Measurements from ENCODE around the gene NUCB1. TPM values are rescaled to one million over a fixed set of nuclear protein-coding genes. Genes with fewer than 3 reads are reported as not detected.

NUCB1 gene
- total RNA-seq, 1 experiment from 2014 or later: 142 TPM

- Histone ChIP-seq H3K36me3 (ENCODE audit: control insufficient read depth, insufficient read depth, low read length) (peaks cover 13% of the 10 kb centered on the region), H3K4me1 (peaks cover 21% of the 10 kb centered on the region), H3K9me3 (0 out of 2 replicates have a peak, but pooled peaks cover 3% of the 10 kb centered on the region), H3K27me3 (replicated peaks; ENCODE audit: control insufficient read depth, insufficient read depth, low read length) (no peaks in the 10 kb centered on the region), H3K4me3 (ENCODE audit: low read depth, low read length) (peak overlapping the region; percentile 95)
- H3K36me3 Mint-ChIP-seq (ENCODE audit: insufficient read depth, unreplicated experiment): peaks cover 100% of the 10 kb centered on the region
- ChIA-PET CTCF (interaction anchor here (1.2 to 2.1 kb wide), 2 partner anchors 27 to 48 kb away, joined by 3 to 8 read pairs; partner anchors contain the start of genes GYS1 and RUVBL2), POLR2A (interaction anchor here (0.5 to 2.5 kb wide), 10 partner anchors 10 to 173 kb away, joined by 3 to 16 read pairs (median 4); partner anchors contain the start of genes BAX, GYS1, NUCB1 and RUVBL2)
- H3K4me1 Mint-ChIP-seq (ENCODE audit: low read depth, unreplicated experiment): peaks cover 30% of the 10 kb centered on the region
- H3K27ac Mint-ChIP-seq (ENCODE audit: unreplicated experiment): peak overlapping the region; percentile 96
- no peaks in the 10 kb centered on the region for H3K27me3 Mint-ChIP-seq (ENCODE audit: insufficient read depth, unreplicated experiment)
- no TSS peak for BruUV-seq (replicated peaks)
- TF ChIP-seq, protein P1, sequence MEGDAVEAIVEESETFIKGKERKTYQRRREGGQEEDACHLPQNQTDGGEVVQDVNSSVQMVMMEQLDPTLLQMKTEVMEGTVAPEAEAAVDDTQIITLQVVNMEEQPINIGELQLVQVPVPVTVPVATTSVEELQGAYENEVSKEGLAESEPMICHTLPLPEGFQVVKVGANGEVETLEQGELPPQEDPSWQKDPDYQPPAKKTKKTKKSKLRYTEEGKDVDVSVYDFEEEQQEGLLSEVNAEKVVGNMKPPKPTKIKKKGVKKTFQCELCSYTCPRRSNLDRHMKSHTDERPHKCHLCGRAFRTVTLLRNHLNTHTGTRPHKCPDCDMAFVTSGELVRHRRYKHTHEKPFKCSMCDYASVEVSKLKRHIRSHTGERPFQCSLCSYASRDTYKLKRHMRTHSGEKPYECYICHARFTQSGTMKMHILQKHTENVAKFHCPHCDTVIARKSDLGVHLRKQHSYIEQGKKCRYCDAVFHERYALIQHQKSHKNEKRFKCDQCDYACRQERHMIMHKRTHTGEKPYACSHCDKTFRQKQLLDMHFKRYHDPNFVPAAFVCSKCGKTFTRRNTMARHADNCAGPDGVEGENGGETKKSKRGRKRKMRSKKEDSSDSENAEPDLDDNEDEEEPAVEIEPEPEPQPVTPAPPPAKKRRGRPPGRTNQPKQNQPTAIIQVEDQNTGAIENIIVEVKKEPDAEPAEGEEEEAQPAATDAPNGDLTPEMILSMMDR (IDR thresholded peaks at IDR 0.05; ENCODE audit: insufficient read depth in 1 of 2, low read depth in 1 of 2, low read length in 1 of 2, severe bottlenecking in 1 of 2, unreplicated experiment in 1 of 2): no peak
- intact Hi-C loops (cut with micrococcal nuclease; ENCODE audit: unreplicated experiment): no loop called here
- no peaks in the 10 kb centered on the region for H3K9me3 Mint-ChIP-seq (ENCODE audit: unreplicated experiment)
- DNase-seq: no peak
- H3K4me3 Mint-ChIP-seq (ENCODE audit: unreplicated experiment): peak overlapping the region; percentile 96
These were observed 66.6 kb downstream of the NUCB1 start for GRCh38 chr19:48966541-48967345.

- peak overlapping the region; percentile 96 for H3K4me3 Mint-ChIP-seq (ENCODE audit: unreplicated experiment)
- H3K4me1 Mint-ChIP-seq (ENCODE audit: low read depth, unreplicated experiment): peaks cover 23% of the 10 kb centered on the region
- H3K9me3 Mint-ChIP-seq (ENCODE audit: unreplicated experiment): no peaks in the 10 kb centered on the region
- H3K36me3 Mint-ChIP-seq (ENCODE audit: insufficient read depth, unreplicated experiment): peaks cover 95% of the 10 kb centered on the region
- H3K27me3 Mint-ChIP-seq (ENCODE audit: insufficient read depth, unreplicated experiment): no peaks in the 10 kb centered on the region
- ChIA-PET CTCF (interaction anchor here (1.0 to 2.1 kb wide), 3 partner anchors 26 to 172 kb away, joined by 3 to 8 read pairs (median 4); partner anchors contain the start of genes GYS1 and RUVBL2), POLR2A (interaction anchor here (0.5 to 2.5 kb wide), 9 partner anchors 10 to 180 kb away, joined by 3 to 16 read pairs (median 3); partner anchors contain the start of genes BAX, GYS1, NUCB1 and PPP1R15A)
- TF ChIP-seq, protein P1 (IDR thresholded peaks at IDR 0.05; ENCODE audit: insufficient read depth in 1 of 2, low read depth in 1 of 2, low read length in 1 of 2, severe bottlenecking in 1 of 2, unreplicated experiment in 1 of 2): no peak
- Histone ChIP-seq H3K9me3 (0 out of 2 replicates have a peak, but pooled peaks cover 3% of the 10 kb centered on the region), H3K36me3 (ENCODE audit: control insufficient read depth, insufficient read depth, low read length) (peaks cover 13% of the 10 kb centered on the region), H3K4me1 (peaks cover 13% of the 10 kb centered on the region), H3K4me3 (ENCODE audit: low read depth, low read length) (no peak overlapping the region), H3K27me3 (replicated peaks; ENCODE audit: control insufficient read depth, insufficient read depth, low read length) (no peaks in the 10 kb centered on the region)
- DNase-seq: peak; percentile 39 to 63
- intact Hi-C loops (cut with micrococcal nuclease; ENCODE audit: unreplicated experiment): no loop called here
- H3K27ac Mint-ChIP-seq (ENCODE audit: unreplicated experiment): peak overlapping the region; percentile 96
- no TSS peak for BruUV-seq (replicated peaks)
These were observed 67.5 kb downstream of the NUCB1 start for GRCh38 chr19:48967346-48968178.
